DMS53 (cell line): ENCODE measurements around the gene UNC5C.

ENCODE experiments used
- DNase-seq: peaks from one replicate; lab custom pipeline; 2025; lab: John Stamatoyannopoulos, UW

Gene UNC5C

DNA sequence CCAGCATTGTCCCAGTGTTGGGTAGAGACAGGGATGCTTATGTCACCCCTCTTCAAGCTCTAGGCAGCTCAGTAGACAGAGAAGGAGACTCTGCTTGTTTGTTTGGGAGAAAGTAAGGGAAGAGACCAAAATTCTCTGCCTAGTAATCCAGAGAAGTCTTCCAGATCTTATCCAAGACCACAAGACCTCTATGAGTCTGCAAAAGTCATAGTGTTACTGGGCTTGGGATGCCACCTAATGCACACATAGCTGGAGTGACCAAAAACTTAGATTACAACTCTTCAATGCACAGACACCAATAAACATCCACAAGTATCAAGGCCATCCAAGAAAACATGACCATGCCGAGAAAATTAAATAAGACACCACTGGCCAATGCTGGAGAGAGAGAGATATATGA, 205.5 kb downstream of the UNC5C start:
- DNase-seq = no peak

DNA sequence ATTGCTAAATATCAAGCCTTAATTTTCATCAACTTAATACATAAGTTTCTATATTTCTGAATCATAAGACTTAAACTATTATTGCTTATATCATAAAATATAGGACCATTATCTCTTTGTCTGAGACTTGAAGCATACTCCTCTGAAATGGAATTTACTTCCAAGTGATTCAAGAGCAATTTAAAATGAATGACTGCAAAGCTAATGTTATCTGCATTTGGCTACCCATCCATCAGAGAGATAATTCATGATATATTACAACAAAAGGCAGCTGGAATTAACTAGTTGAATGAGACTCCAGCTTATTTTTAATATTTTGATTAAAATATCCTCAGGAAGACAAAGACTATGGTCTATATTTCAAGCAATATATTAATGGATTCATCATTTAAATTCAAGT, 208.6 kb downstream of the UNC5C start:
- no peak for DNase-seq

DNA sequence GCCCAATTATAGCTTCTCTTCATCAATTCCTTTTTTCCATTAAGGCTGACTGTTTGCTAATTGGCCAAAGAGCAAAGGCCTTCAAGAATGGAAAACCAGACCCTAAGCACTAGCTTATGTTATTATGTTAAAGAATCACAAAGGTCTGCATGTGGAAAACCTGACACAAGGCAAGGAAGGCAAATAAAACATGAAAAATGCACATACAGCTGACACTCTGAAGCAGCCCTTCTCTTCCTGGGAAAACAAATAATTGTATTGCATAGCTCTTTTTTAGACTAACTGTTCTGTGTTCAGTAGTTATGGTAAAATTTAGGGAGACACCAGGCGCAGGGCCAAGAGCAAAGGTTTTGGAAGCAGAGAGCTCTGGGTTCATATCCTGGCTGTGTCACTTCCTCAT, 223.1 kb downstream of the UNC5C start:
- DNase-seq = no peak

GRCh38 chr4:95319169-95319568, 229.6 kb downstream of the UNC5C start:
- DNase-seq = no peak

DNA sequence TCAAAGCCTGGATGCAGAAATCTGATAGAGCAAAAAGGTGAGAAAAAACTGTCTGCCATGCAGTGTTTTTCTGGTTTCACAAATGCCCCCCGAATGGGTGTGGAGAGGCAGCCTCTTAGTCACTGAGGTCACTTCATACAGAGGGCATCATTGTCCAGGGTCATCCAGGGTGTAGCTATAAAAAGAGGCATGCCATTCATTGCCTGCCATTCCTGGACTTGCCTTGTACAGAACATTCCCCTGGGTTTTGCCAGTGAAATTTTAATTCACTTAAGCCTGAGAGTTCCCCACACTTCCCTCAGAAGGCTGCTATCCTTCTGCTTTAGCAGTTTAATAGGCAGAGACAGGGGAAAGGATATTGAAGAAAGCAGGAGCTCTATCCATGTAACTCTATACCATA, 230.3 kb downstream of the UNC5C start:
- no peak for DNase-seq

DNA sequence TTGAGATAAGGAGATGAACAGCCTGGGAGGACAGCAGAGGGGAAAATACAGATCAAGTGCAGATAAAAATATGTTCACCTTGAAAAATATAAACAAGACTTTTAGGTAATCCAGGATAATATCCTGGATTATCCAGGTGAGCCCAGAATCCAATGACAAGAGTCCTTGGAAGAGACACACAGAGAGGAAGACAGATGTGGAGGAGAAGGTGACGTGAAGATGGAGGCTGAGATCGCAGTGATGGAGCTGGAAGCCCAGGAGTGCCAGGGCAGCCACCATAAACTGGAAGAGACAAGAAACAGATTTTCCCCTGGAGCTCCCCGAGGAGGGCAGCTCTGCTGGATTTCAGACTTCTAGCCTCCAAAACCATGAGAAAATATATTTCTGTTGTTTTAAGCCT, 230.7 kb downstream of the UNC5C start:
- DNase-seq = no peak

DNA sequence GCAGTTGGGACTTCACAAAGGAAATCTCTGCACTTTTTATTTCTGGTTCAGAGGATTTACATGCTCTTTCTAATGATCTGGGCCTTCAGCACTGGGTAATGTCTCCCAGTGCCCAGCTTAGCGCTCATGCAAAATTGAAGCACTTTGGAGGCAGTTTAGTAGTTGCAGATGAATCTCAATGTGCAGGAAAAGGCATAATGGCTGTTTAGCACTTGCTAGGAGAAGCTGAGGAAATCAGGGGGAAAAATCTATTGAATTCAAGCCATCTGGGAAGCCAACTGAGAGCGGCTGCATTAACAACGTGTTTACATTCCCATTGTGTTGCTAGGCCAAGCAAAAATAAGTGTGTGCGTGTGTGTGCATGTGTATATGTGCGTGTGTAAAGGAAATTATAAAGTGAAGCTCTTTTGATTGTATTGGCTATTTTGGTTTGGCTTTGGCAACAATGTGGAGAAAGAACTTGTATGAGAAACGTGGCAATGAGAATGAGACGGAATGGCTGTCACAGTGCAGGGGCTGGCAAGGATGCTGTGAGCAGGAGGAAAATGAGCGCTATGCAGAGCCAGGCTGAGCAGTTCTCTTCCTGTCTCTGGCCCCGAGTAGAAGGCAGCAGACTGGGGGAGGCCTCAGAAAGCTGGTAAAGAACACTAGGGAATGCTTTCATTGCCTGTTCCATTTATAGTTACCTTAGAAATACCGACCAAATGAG, 231.5 kb downstream of the UNC5C start:
- DNase-seq = no peak

DNA sequence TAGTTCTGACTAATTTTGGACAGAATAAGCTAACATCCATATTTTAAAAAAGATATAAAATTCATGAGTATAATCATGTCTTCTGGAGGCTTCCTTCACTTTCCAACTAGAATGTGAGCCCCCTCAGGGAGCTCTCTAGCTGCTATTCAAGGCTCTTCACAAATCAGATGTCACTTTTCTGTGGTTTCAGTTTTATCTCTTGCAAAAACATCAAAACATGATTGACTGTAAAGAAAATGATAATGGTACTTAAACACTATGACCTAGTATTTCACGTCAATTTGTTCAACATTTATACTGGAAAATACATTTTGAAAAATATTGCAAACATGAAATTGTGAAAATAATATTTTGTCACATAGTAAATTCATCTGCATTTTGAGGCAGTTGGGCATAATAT, 234.2 kb downstream of the UNC5C start:
- no peak for DNase-seq

DNA sequence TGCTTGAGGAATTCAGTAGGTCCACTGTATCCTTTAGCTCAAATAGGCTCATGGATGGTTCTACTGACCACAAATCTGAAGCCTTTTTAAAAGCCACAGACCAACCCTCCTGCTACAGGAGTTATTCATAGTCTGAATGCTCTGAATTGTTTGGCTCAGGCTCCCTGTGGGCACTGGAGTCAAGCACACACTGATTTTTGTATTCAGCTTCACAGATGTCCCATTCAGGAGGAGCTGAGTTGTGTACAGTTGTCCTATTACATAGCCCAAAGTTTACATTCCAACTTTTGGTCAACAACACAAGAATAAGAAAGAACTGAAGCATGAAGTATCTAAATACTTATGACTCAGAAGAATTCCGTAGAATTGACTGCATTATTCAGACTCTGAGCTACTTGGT, 243.9 kb downstream of the UNC5C start:
- peak; percentile 63 for DNase-seq

- DNase-seq = no peak
Observed at GRCh38 chr4:95300304-95300703, 248.5 kb downstream of the UNC5C start.

DNA sequence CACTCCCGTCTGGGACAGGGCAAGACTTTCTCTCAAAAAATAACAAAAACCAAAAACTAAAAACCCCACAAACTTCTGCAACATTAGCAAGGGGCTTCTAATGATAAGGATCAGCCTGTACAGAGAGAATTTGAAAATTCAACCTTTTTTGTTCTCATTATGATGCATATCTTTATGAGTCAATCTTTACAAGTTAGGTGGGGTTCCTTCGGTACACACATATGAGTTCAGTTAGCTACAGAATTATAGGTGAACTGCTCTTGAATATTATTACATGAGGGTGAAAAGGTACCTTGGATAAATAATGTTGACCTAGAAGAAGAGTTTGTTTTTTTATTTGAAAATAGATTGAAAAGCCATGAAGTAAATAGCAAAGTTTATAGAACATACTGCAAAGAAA, 252.7 kb downstream of the UNC5C start:
- no peak for DNase-seq

DNA sequence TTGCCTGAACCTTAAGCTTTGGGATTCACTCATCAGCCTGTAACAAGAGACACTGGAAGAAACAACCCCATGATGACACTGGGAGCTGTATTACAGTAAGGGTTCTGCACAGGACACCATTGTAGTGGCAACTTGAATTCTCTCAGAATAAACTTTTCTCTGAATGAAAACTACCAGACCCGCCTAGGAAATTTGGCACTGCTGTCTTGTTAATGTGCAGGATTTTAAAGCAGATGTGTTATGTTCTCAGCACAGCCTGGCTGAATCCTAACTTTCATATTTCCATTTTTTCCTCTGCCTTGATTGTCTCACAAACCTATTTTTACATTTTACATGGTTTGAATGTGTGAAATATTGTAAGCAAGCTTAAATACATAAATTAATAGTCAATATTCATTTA, 253.6 kb downstream of the UNC5C start:
- DNase-seq = no peak

- DNase-seq = no peak
Observed at GRCh38 chr4:95294321-95294720, 254.5 kb downstream of the UNC5C start.

DNA sequence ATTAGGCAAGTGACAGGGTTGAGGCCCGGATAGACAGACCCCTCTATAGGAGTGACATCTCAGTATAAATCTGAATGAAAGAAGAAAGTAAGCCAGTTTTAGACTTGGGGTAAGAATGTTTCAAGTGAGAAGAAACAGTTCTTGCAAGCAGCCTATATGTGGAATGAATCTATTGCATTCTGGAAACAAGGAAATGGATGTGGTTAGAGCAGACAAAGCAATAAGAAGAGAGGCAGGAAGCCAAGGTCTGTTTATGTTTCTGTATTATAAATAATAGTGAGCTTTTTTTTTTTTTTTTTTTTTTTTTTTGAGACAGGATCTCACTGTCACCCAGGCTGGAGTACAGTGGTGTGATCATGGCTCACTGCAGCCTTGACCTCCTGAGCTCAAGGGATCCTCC, 255.8 kb downstream of the UNC5C start:
- peak; percentile 53 for DNase-seq

DNA sequence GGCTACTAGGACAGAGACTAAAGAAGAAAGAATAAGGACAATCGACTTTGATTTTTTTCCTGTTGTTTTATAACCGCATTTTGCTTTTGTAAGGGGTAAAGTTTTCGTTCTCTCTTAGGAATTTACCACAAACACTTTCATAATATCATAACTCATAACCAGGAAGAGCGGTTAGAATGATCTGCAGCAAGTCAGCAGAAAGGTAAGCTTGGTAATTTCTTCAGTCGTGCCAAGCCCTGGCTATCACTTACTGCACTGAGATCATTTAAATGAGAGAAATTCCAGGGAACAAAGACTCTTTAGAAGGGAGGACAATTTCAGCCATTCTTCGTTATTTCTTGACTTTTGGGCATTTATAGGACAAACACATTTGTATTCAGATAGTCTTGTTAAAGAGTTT, 258.1 kb downstream of the UNC5C start:
- peak; percentile 10 for DNase-seq

GRCh38 chr4:95289028-95289634, 259.6 kb downstream of the UNC5C start:
- peak; percentile 84 for DNase-seq

DNA sequence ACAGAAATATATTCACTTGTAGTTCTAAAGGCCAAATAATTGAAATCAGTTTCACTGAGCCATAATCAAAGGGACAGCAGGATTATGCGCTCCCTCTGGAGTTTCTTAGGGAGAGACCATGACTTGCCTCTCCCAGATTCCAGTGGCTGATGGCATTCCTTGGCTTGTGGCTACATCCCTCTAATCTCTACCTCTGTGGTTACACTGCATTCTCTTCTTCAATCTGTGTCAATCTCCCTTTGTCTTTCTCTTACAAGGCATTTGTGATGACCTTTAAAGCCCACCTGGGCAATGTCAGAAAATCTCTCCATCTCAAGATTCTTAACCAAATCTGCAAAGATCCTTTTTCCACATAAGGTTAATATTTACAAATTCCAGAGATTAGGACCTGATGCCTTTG, 260.2 kb downstream of the UNC5C start:
- DNase-seq = peak; percentile 22

- no peak for DNase-seq
Observed at GRCh38 chr4:95285797-95286196, 263.0 kb downstream of the UNC5C start.

DNA sequence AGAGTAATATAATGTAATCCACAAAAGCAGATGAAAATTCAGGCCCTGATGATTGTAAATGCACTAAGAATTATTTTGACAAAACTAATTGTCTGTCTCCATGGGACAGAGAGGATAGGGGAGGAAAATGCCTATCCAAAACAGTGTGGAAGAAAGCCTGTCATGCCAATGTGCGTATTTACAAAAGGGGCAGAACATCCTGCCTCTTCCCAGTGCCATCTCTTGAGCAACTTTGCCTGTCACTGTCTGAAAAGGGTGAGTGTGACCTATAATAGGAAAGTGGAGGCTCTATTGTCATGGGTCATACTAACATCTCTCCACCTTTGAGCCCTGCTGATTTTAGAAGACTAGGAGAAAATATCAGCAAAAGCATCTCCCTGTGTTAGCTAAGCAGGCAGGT, 264.1 kb downstream of the UNC5C start:
- DNase-seq = peak; percentile 64

GRCh38 chr4:95283320-95283719, 265.5 kb downstream of the UNC5C start:
- DNase-seq = no peak

GRCh38 chr4:95272797-95273196, 276.0 kb downstream of the UNC5C start:
- DNase-seq = no peak

- DNase-seq = no peak
Observed at GRCh38 chr4:95272036-95272435, 276.7 kb downstream of the UNC5C start.

- no peak for DNase-seq
Observed at GRCh38 chr4:95268819-95269565, 279.8 kb downstream of the UNC5C start.
